ENCODE measurements around the gene HOXB8. TPM values are rescaled to one million over a fixed set of nuclear protein-coding genes. Genes with fewer than 3 reads are reported as not detected.

HOXB8 gene
- total RNA-seq, 1 experiment from 2014 or later: not detected

GRCh38 chr17:48644910-48645557 lies 29.9 kb upstream of the HOXB8 start:
- Histone ChIP-seq H3K27me3 (ENCODE audit: low read length) (no peaks in the 10 kb centered on the region), H3K27ac (ENCODE audit: low read length) (no peak overlapping the region), H3K4me3 (ENCODE audit: low read length) (no peak overlapping the region), H3K36me3 (ENCODE audit: low read depth, low read length) (no peaks in the 10 kb centered on the region), H2AFZ (ENCODE audit: low read length) (no peak overlapping the region), H3K9ac (ENCODE audit: low read length) (no peak overlapping the region), H3K9me2 (replicated peaks; ENCODE audit: low read length) (no peaks in the 10 kb centered on the region), H3F3A (ENCODE audit: low read length, unreplicated experiment) (no peaks in the 10 kb centered on the region), H3K9me3 (ENCODE audit: low read length) (no peaks in the 10 kb centered on the region), H4K20me1 (ENCODE audit: low read length) (no peaks in the 10 kb centered on the region), H3K79me2 (ENCODE audit: low read length) (no peaks in the 10 kb centered on the region), H3K4me2 (ENCODE audit: low read length) (no peak overlapping the region), H3K4me1 (ENCODE audit: insufficient read depth, low read length) (no peaks in the 10 kb centered on the region)
- TF ChIP-seq CTCF (conservative IDR thresholded peaks at IDR 0.05; ENCODE audit: low read depth, low read length): no peak
- no peak for TF ChIP-seq EZH2 (IDR thresholded peaks at IDR 0.05; ENCODE audit: low read length, unreplicated experiment)
- no peak for TF ChIP-seq EZH2phosphoT487 (IDR thresholded peaks at IDR 0.05; ENCODE audit: borderline replicate concordance, low read length)
- intact Hi-C loops (cut with micrococcal nuclease): no loop called here
- ChIA-PET CTCF (no interaction called here), POLR2A (ENCODE audit: unreplicated experiment) (no interaction called here)
- no peak for DNase-seq
- BruUV-seq (replicated peaks): no TSS peak
- no peak for ATAC-seq

GRCh38 chr17:48644159-48644558 lies 29.1 kb upstream of the HOXB8 start:
- no peak for TF ChIP-seq EZH2phosphoT487 (IDR thresholded peaks at IDR 0.05; ENCODE audit: borderline replicate concordance, low read length)
- TF ChIP-seq CTCF (conservative IDR thresholded peaks at IDR 0.05; ENCODE audit: low read depth, low read length): no peak
- no peak for TF ChIP-seq EZH2 (IDR thresholded peaks at IDR 0.05; ENCODE audit: low read length, unreplicated experiment)
- H3K9me3 ChIP-seq (ENCODE audit: low read length): no peaks in the 10 kb centered on the region
- no peak overlapping the region for H3K9ac ChIP-seq (ENCODE audit: low read length)
- ChIA-PET POLR2A (ENCODE audit: unreplicated experiment) (no interaction called here), CTCF (no interaction called here)
- H3K27me3 ChIP-seq (ENCODE audit: low read length): no peaks in the 10 kb centered on the region
- H3K4me3 ChIP-seq (ENCODE audit: low read length): no peak overlapping the region
- H3F3A ChIP-seq (ENCODE audit: low read length, unreplicated experiment): no peaks in the 10 kb centered on the region
- intact Hi-C loops (cut with micrococcal nuclease): no loop called here
- H3K36me3 ChIP-seq (ENCODE audit: low read depth, low read length): no peaks in the 10 kb centered on the region
- H2AFZ ChIP-seq (ENCODE audit: low read length): no peak overlapping the region
- no TSS peak for BruUV-seq (replicated peaks)
- no peak for DNase-seq
- H4K20me1 ChIP-seq (ENCODE audit: low read length): no peaks in the 10 kb centered on the region
- H3K27ac ChIP-seq (ENCODE audit: low read length): no peak overlapping the region
- H3K79me2 ChIP-seq (ENCODE audit: low read length): no peaks in the 10 kb centered on the region
- H3K9me2 ChIP-seq (replicated peaks; ENCODE audit: low read length): no peaks in the 10 kb centered on the region
- no peak for ATAC-seq
- H3K4me1 ChIP-seq (ENCODE audit: insufficient read depth, low read length): no peaks in the 10 kb centered on the region
- no peak overlapping the region for H3K4me2 ChIP-seq (ENCODE audit: low read length)

GRCh38 chr17:48643697-48644012 lies 28.6 kb upstream of the HOXB8 start:
- DNase-seq (no peak), ATAC-seq (no peak)
- no peak overlapping the region for H3K4me2 ChIP-seq (ENCODE audit: low read length)
- H3K4me3 ChIP-seq (ENCODE audit: low read length): no peak overlapping the region
- H3K4me1 ChIP-seq (ENCODE audit: insufficient read depth, low read length): no peaks in the 10 kb centered on the region
- H3K27ac ChIP-seq (ENCODE audit: low read length): no peak overlapping the region
- H3F3A ChIP-seq (ENCODE audit: low read length, unreplicated experiment): no peaks in the 10 kb centered on the region
- no TSS peak for BruUV-seq (replicated peaks)
- intact Hi-C loops (cut with micrococcal nuclease): no loop called here
- H3K36me3 ChIP-seq (ENCODE audit: low read depth, low read length): no peaks in the 10 kb centered on the region
- no peak overlapping the region for H3K9ac ChIP-seq (ENCODE audit: low read length)
- H3K9me2 ChIP-seq (replicated peaks; ENCODE audit: low read length): no peaks in the 10 kb centered on the region
- no peaks in the 10 kb centered on the region for H3K27me3 ChIP-seq (ENCODE audit: low read length)
- ChIA-PET POLR2A (ENCODE audit: unreplicated experiment) (no interaction called here), CTCF (no interaction called here)
- no peak overlapping the region for H2AFZ ChIP-seq (ENCODE audit: low read length)
- no peak for TF ChIP-seq EZH2 (IDR thresholded peaks at IDR 0.05; ENCODE audit: low read length, unreplicated experiment)
- no peak for TF ChIP-seq EZH2phosphoT487 (IDR thresholded peaks at IDR 0.05; ENCODE audit: borderline replicate concordance, low read length)
- no peak for TF ChIP-seq CTCF (conservative IDR thresholded peaks at IDR 0.05; ENCODE audit: low read depth, low read length)
- no peaks in the 10 kb centered on the region for H3K9me3 ChIP-seq (ENCODE audit: low read length)
- H3K79me2 ChIP-seq (ENCODE audit: low read length): no peaks in the 10 kb centered on the region
- H4K20me1 ChIP-seq (ENCODE audit: low read length): no peaks in the 10 kb centered on the region

All from PC-3 (cell line).